NCI-H345 treated with DMSO at 0.1 percent for 48 hours (cell line): ENCODE data around the gene NPFFR2.
"Not testable (repeated sequence)": the region's sequence is repeated elsewhere in the genome, so short reads cannot be mapped to it uniquely, and the experiment has no call there.

Experiments used
- DNase-seq: peaks from one replicate; lab custom pipeline; 2025; ENCODE audit not compliant: unreplicated experiment; lab: John Stamatoyannopoulos, UW

NPFFR2 gene

GRCh38 chr4:72031868-72032608, at the start of gene NPFFR2:
NPFFR2 (plus strand) TSS chr4:72032000; CDS start chr4:72128592, 96,592 bp downstream.
- no peak for DNase-seq

GRCh38 chr4:71992571-71993312, 39.1 kb upstream of the NPFFR2 start:
- DNase-seq = no peak

GRCh38 chr4:71994559-71994958, 37.2 kb upstream of the NPFFR2 start:
- no peak for DNase-seq

- no peak for DNase-seq
Measured at GRCh38 chr4:71995297-71995696, 36.5 kb upstream of the NPFFR2 start.

GRCh38 chr4:72006586-72006985, 25.2 kb upstream of the NPFFR2 start:
- no peak for DNase-seq

- no peak for DNase-seq
Measured at GRCh38 chr4:72011906-72012305, 19.9 kb upstream of the NPFFR2 start.

- DNase-seq = no peak
Measured at GRCh38 chr4:72016011-72016410, 15.8 kb upstream of the NPFFR2 start.

GRCh38 chr4:72019688-72020087, 12.1 kb upstream of the NPFFR2 start:
- DNase-seq = no peak

GRCh38 chr4:72022553-72022952, 9.2 kb upstream of the NPFFR2 start:
- no peak for DNase-seq

- DNase-seq = no peak
Measured at GRCh38 chr4:72055566-72055965, 23.8 kb downstream of the NPFFR2 start.

- no peak for DNase-seq
Measured at GRCh38 chr4:72063726-72064125, 31.9 kb downstream of the NPFFR2 start.

- no peak for DNase-seq
Measured at GRCh38 chr4:72067051-72067450, 35.3 kb downstream of the NPFFR2 start.

- DNase-seq = no peak
Measured at GRCh38 chr4:72073816-72074215, 42.0 kb downstream of the NPFFR2 start.

GRCh38 chr4:72076562-72076961, 44.8 kb downstream of the NPFFR2 start:
- DNase-seq = no peak

- DNase-seq = no peak
Measured at GRCh38 chr4:72077346-72077745, 45.5 kb downstream of the NPFFR2 start.

GRCh38 chr4:72084587-72085011, 52.8 kb downstream of the NPFFR2 start:
- DNase-seq = no peak

GRCh38 chr4:72090606-72091005, 58.8 kb downstream of the NPFFR2 start:
- DNase-seq = not testable (repeated sequence)

GRCh38 chr4:72094059-72094797, 62.4 kb downstream of the NPFFR2 start:
- DNase-seq = peak; percentile 88

- DNase-seq = no peak
Measured at GRCh38 chr4:72107456-72107855, 75.7 kb downstream of the NPFFR2 start.

GRCh38 chr4:72109364-72109763, 77.6 kb downstream of the NPFFR2 start:
- no peak for DNase-seq

GRCh38 chr4:72109959-72110497, 78.2 kb downstream of the NPFFR2 start:
- DNase-seq = no peak
